Esophagus squamous epithelium (tissue), 4 donors: ENCODE data around the gene DNAAF5.

Experiments
- CTCF ChIP-seq, 6 experiments: fragments of 450-650 bp in 4 of 6; fragments of 200-600 bp in 2 of 6; sonication (generic) in 2 of 6; IDR thresholded peaks; one replicate each; pipeline ENCODE4 v1.5.1; 2016 to 2019; ENCODE audit warnings: antibody characterized with exemption in 6 of 6, mild to moderate bottlenecking in 4 of 6, moderate library complexity in 4 of 6
- POLR2A ChIP-seq, 4 donors: fragments of 450-650 bp; IDR thresholded peaks; one replicate each; pipeline ENCODE4 v1.6.1; 2017; ENCODE audit warnings: antibody characterized with exemption in 4 of 4, mild to moderate bottlenecking in 4 of 4, moderate library complexity in 3 of 4

- TF ChIP-seq POLR2A (IDR thresholded peaks at IDR 0.05) (no peak), CTCF (IDR thresholded peaks at IDR 0.05) (no peak)
These were observed 108.5 kb downstream of the DNAAF5 start for GRCh38 chr7:835021-835420.
